ENCODE measurements around the gene MT1H.

MT1H gene

DNA sequence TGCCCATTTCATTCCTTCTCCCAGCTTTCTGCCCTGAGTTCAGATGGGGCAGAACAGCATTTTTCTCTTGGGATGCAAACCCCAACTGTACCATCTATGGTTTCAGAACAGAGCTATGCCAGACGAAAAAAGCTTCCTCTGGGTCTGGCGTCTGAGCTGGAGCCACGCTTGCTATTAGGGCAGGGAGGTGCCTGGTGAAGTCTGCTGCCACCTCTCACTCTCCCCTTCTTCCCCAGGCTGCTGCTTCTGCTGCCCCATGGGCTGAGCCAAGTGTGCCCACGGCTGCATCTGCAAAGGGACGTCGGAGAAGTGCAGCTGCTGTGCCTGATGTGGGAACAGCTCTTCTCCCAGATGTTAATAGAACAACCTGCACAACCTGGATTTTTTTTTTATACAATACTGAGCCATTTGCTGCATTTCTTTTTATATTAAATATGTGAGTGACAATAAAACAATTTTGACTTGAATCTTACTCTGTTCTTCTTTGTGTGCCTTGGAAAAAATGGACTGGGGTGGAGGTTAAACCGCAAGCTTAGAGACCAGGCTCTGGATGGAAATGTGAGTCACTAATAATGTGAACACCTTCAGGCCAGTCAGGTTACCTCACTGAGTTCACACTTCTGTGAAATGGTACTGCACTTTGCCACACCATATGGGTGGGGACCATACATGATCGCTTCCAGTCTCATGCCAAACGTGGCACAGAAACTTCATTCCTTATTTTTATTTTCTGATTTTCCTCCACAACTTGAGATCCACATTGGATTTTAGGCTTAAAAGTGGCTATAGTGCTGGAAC, 32.8 kb upstream of the MT1H start:
- no peak for DNase-seq (ENCODE audit: low read depth)

- no peak for DNase-seq (ENCODE audit: low read depth)
These were observed 31.5 kb upstream of the MT1H start, which contains the start of gene MT1A for GRCh38 chr16:56637814-56638750. Gene MT1A, plus strand, starts transcription at chr16:56638666. Its CDS starts 73 bp downstream, at chr16:56638739.

DNA sequence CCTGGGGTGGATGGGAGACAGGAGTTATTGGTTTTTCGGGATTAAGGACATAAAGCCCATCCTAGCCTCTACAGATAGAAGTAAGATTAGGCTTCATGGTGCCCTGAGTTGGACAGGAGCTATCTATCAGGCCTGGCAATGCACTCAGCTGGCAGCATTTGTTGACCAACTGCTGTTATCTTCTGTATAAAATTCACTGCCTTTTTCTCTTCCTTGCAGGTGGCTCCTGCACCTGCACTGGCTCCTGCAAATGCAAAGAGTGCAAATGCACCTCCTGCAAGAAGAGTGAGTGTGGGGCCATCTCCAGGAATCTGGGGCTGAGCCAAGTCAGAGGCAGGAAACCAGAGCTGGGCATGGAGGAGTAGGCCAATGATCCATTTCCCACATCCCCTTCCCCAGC, 30.6 kb upstream of the MT1H start:
- DNase-seq (ENCODE audit: low read depth) = no peak

GRCh38 chr16:56640076-56640475, 29.5 kb upstream of the MT1H start:
- no peak for DNase-seq (ENCODE audit: low read depth)

GRCh38 chr16:56641166-56641565, 28.4 kb upstream of the MT1H start:
- DNase-seq (ENCODE audit: low read depth) = no peak

- peak; percentile 48 for DNase-seq (ENCODE audit: low read depth)
These were observed 26.4 kb upstream of the MT1H start for GRCh38 chr16:56643080-56643778.

DNA sequence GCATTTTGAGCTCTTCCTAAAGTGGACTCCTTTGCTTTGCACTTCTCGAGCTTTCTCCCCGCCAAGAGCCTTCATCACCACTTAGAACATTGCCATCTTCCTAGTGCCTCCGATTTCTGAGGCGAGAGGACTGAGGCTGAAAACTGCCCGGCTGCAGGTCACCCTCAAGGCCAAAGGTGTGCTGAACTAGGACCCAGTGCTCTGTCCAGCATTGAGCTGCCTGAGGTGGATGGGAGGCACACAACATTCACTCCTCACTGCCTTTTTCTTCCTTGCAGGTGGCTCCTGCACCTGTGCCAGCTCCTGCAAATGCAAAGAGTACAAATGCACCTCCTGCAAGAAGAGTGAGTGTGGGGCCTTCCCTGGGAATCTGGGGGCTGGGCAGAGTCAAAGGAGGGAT, 25.8 kb upstream of the MT1H start:
- DNase-seq (ENCODE audit: low read depth) = no peak

DNA sequence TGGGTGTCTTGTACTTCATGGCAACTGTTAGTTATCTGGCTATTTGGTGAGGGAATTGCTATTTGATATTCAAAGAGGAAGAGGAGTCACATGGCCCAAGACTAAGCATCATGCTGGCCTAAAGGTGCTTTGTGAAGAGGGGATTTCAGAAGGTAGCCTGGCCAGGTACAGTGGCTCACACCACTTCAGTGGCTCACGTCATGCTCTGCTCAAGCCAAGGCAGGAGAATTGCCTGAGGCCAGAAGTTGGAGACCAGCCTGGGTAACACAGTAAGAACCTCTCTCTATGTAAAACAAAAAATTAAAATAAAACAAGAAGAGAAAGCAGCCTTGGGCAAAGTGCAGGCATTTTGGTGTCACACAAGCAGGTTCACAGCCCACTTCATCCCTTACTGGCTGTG, 24.3 kb upstream of the MT1H start:
- no peak for DNase-seq (ENCODE audit: low read depth)

GRCh38 chr16:56645838-56646237, 23.8 kb upstream of the MT1H start:
- DNase-seq (ENCODE audit: low read depth) = no peak

DNA sequence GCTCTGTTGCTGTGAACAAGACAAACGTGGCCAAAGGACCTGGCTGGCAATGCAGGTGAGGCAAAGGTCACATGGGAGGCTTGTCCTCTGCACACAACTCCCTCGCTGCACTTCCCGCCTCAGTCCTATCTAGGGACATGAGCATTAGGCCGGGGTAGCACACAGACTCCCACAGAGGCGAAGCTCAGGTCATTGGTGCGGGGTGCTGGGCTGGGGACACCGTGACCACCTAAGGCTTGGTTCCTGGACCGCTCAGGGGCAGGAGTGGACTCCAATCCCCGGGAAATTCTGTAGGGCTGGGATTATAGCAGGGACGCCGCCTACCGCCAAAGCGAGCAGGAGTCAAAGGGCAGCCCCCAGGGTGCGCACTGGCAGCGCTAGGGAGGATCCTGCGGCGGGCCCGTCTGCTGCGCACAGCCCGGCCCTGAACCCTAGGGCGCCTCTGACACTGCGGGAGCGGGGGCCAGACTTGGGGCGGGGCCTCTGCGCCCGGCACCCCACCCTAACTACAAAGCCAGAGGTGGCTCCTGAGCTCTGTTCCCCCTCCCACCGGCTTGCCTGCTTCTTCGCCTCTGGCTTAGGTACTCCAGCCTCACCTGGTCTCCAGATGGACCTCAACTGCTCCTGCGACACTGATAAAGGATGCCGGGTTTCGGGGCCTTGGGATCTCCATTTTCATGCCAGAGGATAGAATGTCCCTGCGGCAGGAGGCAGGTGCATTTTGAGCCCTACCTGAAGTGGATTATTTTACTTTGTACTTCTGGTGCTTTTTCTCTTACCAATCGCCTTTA, 21.8 kb upstream of the MT1H start:
- DNase-seq (ENCODE audit: low read depth) = no peak

DNA sequence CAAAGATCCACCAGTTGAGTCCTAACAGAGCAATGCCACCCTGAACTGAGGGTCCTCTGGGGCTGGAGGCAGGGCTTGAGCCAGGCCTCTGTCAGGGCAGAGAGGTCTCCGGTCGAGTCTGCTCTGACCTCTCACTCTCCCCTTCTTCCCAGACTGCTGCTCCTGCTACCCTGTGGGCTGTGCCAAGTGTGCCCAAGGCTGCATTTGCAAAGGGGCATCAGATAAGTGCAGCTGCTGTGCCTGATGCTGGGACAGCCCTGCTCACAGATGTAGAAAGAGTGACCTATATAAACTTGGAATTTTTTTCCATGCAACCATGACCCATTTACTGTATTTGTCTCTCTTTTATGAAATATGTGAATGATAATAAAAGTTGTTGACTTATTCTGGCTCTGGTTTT, 20.3 kb upstream of the MT1H start:
- no peak for DNase-seq (ENCODE audit: low read depth)

- DNase-seq (ENCODE audit: low read depth) = no peak
These were observed 19.8 kb upstream of the MT1H start for GRCh38 chr16:56649820-56650219.

GRCh38 chr16:56651586-56651985, 18.0 kb upstream of the MT1H start, which contains the start of gene MT1B:
Gene MT1B, plus strand, starts transcription at chr16:56651886. Its CDS starts 68 bp downstream, at chr16:56651954.
- DNase-seq (ENCODE audit: low read depth) = no peak

DNA sequence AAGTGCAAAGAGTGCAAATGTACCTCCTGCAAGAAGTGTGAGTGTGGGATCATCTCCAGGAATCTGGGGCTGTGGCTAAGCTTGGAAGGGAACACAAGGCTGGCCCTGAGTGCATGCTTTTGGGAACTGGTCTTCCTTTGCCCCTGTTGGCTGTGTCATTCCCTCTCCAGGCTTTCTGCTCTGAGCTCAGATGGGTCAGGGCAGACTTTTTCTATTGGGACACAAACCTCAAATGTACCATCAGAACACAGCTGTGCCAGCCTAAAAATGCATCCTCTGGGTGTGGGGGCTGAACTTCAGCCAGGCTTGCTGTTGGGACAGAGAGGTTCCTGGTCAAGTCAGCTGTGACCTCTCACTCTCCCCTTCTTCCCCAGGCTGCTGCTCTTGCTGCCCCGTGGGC, 17.0 kb upstream of the MT1H start:
- DNase-seq (ENCODE audit: low read depth) = no peak

DNA sequence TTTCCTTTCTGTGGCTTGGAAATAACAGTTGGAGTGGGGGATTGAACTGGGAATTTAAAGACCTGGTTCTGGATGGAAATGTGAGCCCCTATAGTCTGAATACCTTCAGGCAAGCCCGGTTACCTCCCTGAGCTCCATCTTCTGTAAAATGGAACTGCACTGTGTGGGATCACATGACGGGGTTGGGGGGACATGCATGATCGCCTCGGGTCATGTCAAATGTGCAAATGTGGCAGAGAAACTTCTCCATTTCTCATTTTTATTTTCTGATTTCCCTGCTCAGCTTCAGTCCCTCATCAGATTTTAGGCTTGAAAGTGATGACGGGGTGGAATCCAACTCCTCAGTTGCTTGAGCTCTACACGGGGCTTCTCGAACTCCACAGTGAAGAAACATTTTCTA, 16.4 kb upstream of the MT1H start:
- no peak for DNase-seq (ENCODE audit: low read depth)

- peak; percentile 53 for DNase-seq (ENCODE audit: low read depth)
These were observed 11.9 kb upstream of the MT1H start, which contains the start of gene MT1F for GRCh38 chr16:56657555-56658326. Gene MT1F, plus strand, starts transcription at chr16:56657959. Its CDS starts 100 bp downstream, at chr16:56658059.

GRCh38 chr16:56658327-56658875, 11.2 kb upstream of the MT1H start:
- DNase-seq (ENCODE audit: low read depth) = no peak

GRCh38 chr16:56662357-56663354, 7.0 kb upstream of the MT1H start:
- no peak for DNase-seq (ENCODE audit: low read depth)

DNA sequence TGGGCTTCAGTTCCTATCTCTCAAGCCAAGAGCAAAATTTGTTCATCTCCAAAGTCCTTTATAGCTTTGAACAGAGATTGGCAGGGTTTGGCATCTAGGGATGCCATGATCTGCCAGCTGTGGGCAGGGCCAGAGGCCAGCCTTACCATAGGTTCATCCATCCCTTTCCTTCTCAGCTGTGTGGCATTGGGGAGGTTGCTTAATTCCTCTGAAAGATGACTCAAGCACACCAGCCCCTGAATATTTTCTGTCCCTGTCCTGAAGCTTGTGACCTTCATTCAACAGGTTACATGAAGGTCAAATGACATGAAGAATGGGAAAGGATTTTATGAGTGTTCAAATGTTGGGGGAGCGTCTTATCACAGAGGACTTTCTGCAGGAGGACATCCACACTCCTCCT, 5.1 kb upstream of the MT1H start:
- no peak for DNase-seq (ENCODE audit: low read depth)
